Measurements from ENCODE around the gene GAB2.

GRCh38 chr11:78171951-78172350 is 245.7 kb downstream of the GAB2 start:
- TF ChIP-seq CTCF (IDR thresholded peaks at IDR 0.05; ENCODE audit: poor library complexity) (no peak), EZH2 (IDR thresholded peaks at IDR 0.05; ENCODE audit: borderline replicate concordance) (no peak)

All from hepatocyte (in vitro differentiated cells).